Smooth muscle cell of bladder (primary cell): Measurements from ENCODE around the gene USP17L11. TPM values are rescaled to one million over a fixed set of nuclear protein-coding genes. Genes with fewer than 3 reads are reported as not detected.

Experiments used
- total RNA-seq: library from RNA; depleted of rRNA; stranded (reverse); fragments of >200 nt; gene quantifications from 2 replicates; pipeline ENCODE4 v1.2.3, GENCODE V29; 2014

USP17L11 gene
- under 0.01 TPM in 1 of 2 replicates, not detected in the other for total RNA-seq

GRCh38 chr4:9215105-9215504 is at the start of gene USP17L11:
Gene USP17L11 (plus strand): TSS chr4:9215405. CDS start chr4:9215405, 0 bp downstream.

GRCh38 chr4:9169791-9170459 is 45.3 kb upstream of the USP17L11 start, which contains the start of gene FAM90A26:
Gene FAM90A26 (plus strand): TSS chr4:9170409. CDS start chr4:9173173, 2,764 bp downstream.

GRCh38 chr4:9210357-9210756 is 4.8 kb upstream of the USP17L11 start, which contains the start of gene USP17L10:
Gene USP17L10 (plus strand): TSS chr4:9210657. CDS start chr4:9210657, 0 bp downstream.

GRCh38 chr4:9219852-9220251 is 4.6 kb downstream of the USP17L11 start, which contains the start of gene USP17L12:
Gene USP17L12 (plus strand): TSS chr4:9220152. CDS start chr4:9220152, 0 bp downstream.

GRCh38 chr4:9224596-9224995 is 9.4 kb downstream of the USP17L11 start, which contains the start of gene USP17L13:
Gene USP17L13 (plus strand): TSS chr4:9224896. CDS start chr4:9224896, 0 bp downstream.

GRCh38 chr4:9234085-9234484 is 18.9 kb downstream of the USP17L11 start, which contains the start of gene USP17L15:
Gene USP17L15 (plus strand): TSS chr4:9234385. CDS start chr4:9234385, 0 bp downstream.

GRCh38 chr4:9243579-9243978 is 28.4 kb downstream of the USP17L11 start, which contains the start of gene USP17L17:
Gene USP17L17 (plus strand): TSS chr4:9243879. CDS start chr4:9243879, 0 bp downstream.

GRCh38 chr4:9247953-9248680 is 32.9 kb downstream of the USP17L11 start, which contains the start of gene USP17L18:
Gene USP17L18 (plus strand): TSS chr4:9248630. CDS start chr4:9248630, 0 bp downstream.

GRCh38 chr4:9253078-9253477 is 37.9 kb downstream of the USP17L11 start, which contains the start of gene USP17L19:
Gene USP17L19 (plus strand): TSS chr4:9253378. CDS start chr4:9253378, 0 bp downstream.

GRCh38 chr4:9257824-9258223 is 42.6 kb downstream of the USP17L11 start, which contains the start of gene USP17L20:
Gene USP17L20 (plus strand): TSS chr4:9258124. CDS start chr4:9258124, 0 bp downstream.

GRCh38 chr4:9262572-9262971 is 47.4 kb downstream of the USP17L11 start, which contains the start of gene USP17L21:
Gene USP17L21 (plus strand): TSS chr4:9262872. CDS start chr4:9262872, 0 bp downstream.

Other genes starting within 250 kb of the USP17L11 start
- not detected in 2 replicates for gene FAM90A26, start 45.0 kb upstream of the USP17L11 start, total RNA-seq
- not detected in 2 replicates for gene USP17L10, start 4.7 kb upstream of the USP17L11 start, total RNA-seq
- gene USP17L12, start 4.7 kb downstream of the USP17L11 start, total RNA-seq = not detected in 2 replicates
- not detected in 2 replicates for gene USP17L13, start 9.5 kb downstream of the USP17L11 start, total RNA-seq
- gene USP17L15, start 19.0 kb downstream of the USP17L11 start, total RNA-seq = not detected in 2 replicates
- gene USP17L17, start 28.5 kb downstream of the USP17L11 start, total RNA-seq = not detected in 2 replicates
- not detected in 2 replicates for gene USP17L18, start 33.2 kb downstream of the USP17L11 start, total RNA-seq
- not detected in 2 replicates for gene USP17L19, start 38.0 kb downstream of the USP17L11 start, total RNA-seq
- gene USP17L20, start 42.7 kb downstream of the USP17L11 start, total RNA-seq = not detected in 2 replicates
- gene USP17L21, start 47.5 kb downstream of the USP17L11 start, total RNA-seq = not detected in 2 replicates
- gene USP17L22, start 52.2 kb downstream of the USP17L11 start, total RNA-seq = not detected in 2 replicates
- not detected in 2 replicates for gene USP17L24, start 109.8 kb downstream of the USP17L11 start, total RNA-seq
- gene USP17L25, start 114.5 kb downstream of the USP17L11 start, total RNA-seq = not detected in 2 replicates
- gene USP17L26, start 119.3 kb downstream of the USP17L11 start, total RNA-seq = not detected in 2 replicates
- gene USP17L5, start 124.0 kb downstream of the USP17L11 start, total RNA-seq = not detected in 2 replicates
- not detected in 2 replicates for gene USP17L27, start 128.7 kb downstream of the USP17L11 start, total RNA-seq
- gene USP17L28, start 133.5 kb downstream of the USP17L11 start, total RNA-seq = not detected in 2 replicates
- gene USP17L29, start 138.2 kb downstream of the USP17L11 start, total RNA-seq = not detected in 2 replicates
- not detected in 2 replicates for gene USP17L30, start 147.7 kb downstream of the USP17L11 start, total RNA-seq
- gene DEFB131A, start 229.0 kb downstream of the USP17L11 start, total RNA-seq = not detected in 2 replicates